ENCODE measurements around the gene POM121L2. TPM values are rescaled to one million over a fixed set of nuclear protein-coding genes. Genes with fewer than 3 reads are reported as not detected.
A peak's percentile ranks its signal among the peaks of the same experiment; 100 is the strongest.

The POM121L2 gene
- total and polyA plus RNA-seq, 10 of the 15 experiments (the other 5 are each of a cell fraction or from before 2014, with no cell fraction given), result 0.04 TPM; not detected in 9

DNA sequence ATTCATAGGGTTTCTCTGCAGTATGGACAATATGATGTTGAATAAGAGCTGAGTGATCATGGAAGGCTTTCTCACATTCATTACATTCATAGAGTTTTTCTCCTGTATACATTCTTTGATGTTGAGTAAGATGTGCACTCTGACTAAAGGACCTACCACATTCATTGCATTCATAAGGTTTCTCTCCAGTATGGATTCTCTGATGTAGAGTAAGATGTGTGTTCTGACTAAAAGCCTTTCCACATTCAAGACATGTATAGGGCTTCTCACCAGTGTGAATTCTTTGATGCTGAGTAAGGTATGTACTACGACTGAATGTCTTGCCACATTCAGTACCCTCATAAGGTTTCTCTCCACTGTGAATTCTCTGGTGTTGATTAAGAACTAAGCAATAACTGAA, 47.2 kb upstream of the POM121L2 start:
- Histone ChIP-seq H3K4me2 (ENCODE audit: control insufficient read depth, insufficient read depth) (no peak overlapping the region), H2AFZ (ENCODE audit: control insufficient read depth, low read depth, low read length) (no peak overlapping the region), H3K27me3 (replicated peaks in 1 of 2; ENCODE audit: control insufficient read depth in 2 of 2, insufficient read depth in 2 of 2, low read length in 1 of 2) (no peaks in the 10 kb centered on the region; a peak in 1 of 4 replicates), H3K27ac (ENCODE audit: control insufficient read depth, insufficient read depth) (no peak overlapping the region), H3K36me3 (ENCODE audit: control insufficient read depth in 2 of 2, insufficient read depth in 2 of 2, low read length in 1 of 2) (no peaks in the 10 kb centered on the region), H3K9ac (ENCODE audit: control insufficient read depth, insufficient read depth, low read length) (no peak overlapping the region), H4K20me1 (ENCODE audit: control insufficient read depth, insufficient read depth) (no peaks in the 10 kb centered on the region), H3K9me3 (replicated peaks; ENCODE audit: control insufficient read depth, insufficient read depth, low read length) (peaks cover 4% of the 10 kb centered on the region), H3K79me2 (ENCODE audit: control insufficient read depth, insufficient read depth, low read length) (no peaks in the 10 kb centered on the region), H3K4me3 (no peak overlapping the region), H3K4me1 (ENCODE audit: control insufficient read depth, insufficient read depth, low read length) (no peaks in the 10 kb centered on the region)
- ChIA-PET RAD21 (ENCODE audit: unreplicated experiment) (no interaction called here), CTCF (no interaction called here), POLR2A (no interaction called here), SMC1A (ENCODE audit: uncharacterized antibody, unreplicated experiment) (no interaction called here)
- in situ Hi-C loops (cut with MboI), result no loop called here
- FAIRE-seq (no peak), ATAC-seq (no peak), DNase-seq (ENCODE audit: low read depth, low spot score) (no peak)
- WGBS (ENCODE audit: insufficient coverage, insufficient replicate concordance, low lambda C conversion rate, missing lambda C conversion rate), result 36% methylated on average over 1 of the region's 1 CpG
- intact Hi-C loops (cut with micrococcal nuclease; ENCODE audit: unreplicated experiment), result no loop called here
- BruUV-seq (replicated peaks), result no TSS peak
- TF ChIP-seq, protein P1, sequence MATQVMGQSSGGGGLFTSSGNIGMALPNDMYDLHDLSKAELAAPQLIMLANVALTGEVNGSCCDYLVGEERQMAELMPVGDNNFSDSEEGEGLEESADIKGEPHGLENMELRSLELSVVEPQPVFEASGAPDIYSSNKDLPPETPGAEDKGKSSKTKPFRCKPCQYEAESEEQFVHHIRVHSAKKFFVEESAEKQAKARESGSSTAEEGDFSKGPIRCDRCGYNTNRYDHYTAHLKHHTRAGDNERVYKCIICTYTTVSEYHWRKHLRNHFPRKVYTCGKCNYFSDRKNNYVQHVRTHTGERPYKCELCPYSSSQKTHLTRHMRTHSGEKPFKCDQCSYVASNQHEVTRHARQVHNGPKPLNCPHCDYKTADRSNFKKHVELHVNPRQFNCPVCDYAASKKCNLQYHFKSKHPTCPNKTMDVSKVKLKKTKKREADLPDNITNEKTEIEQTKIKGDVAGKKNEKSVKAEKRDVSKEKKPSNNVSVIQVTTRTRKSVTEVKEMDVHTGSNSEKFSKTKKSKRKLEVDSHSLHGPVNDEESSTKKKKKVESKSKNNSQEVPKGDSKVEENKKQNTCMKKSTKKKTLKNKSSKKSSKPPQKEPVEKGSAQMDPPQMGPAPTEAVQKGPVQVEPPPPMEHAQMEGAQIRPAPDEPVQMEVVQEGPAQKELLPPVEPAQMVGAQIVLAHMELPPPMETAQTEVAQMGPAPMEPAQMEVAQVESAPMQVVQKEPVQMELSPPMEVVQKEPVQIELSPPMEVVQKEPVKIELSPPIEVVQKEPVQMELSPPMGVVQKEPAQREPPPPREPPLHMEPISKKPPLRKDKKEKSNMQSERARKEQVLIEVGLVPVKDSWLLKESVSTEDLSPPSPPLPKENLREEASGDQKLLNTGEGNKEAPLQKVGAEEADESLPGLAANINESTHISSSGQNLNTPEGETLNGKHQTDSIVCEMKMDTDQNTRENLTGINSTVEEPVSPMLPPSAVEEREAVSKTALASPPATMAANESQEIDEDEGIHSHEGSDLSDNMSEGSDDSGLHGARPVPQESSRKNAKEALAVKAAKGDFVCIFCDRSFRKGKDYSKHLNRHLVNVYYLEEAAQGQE (IDR thresholded peaks at IDR 0.05; ENCODE audit: low read depth, low read length), result no peak
- peak; percentile 6 for TF ChIP-seq ZNF274 (IDR thresholded peaks at IDR 0.05; ENCODE audit: insufficient read depth, insufficient read length)

DNA sequence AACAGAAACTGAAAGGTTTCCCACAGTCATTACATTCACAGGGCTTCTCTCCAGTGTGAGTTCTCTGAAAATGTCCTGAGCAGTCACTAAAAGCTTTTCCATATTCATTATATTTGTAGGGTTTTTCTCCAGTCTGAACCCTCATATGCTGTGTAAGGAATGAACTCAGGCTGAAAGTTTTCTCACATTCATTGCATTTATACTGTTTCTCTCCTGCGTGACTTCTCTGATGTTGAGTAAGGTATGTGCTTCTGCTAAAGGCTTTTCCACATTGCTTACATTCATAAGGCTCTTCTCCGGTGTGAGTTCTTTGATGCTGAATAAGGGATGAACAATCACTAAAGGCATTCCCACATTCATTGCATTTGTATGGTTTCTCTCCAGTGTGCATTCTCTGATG, 46.7 kb upstream of the POM121L2 start:
- H2AFZ ChIP-seq (ENCODE audit: control insufficient read depth, low read depth, low read length), result no peak overlapping the region
- no peak overlapping the region for H3K4me3 ChIP-seq
- no peak overlapping the region for H3K27ac ChIP-seq (ENCODE audit: control insufficient read depth, insufficient read depth)
- CTCF ChIA-PET, result no interaction called here
- H3K4me1 ChIP-seq (ENCODE audit: control insufficient read depth, insufficient read depth, low read length), result no peaks in the 10 kb centered on the region
- H3K9me3 ChIP-seq (replicated peaks; ENCODE audit: control insufficient read depth, insufficient read depth, low read length), result peaks cover 4% of the 10 kb centered on the region
- ATAC-seq, result no peak
- RAD21 ChIA-PET (ENCODE audit: unreplicated experiment), result no interaction called here
- BruUV-seq (replicated peaks), result no TSS peak
- SMC1A ChIA-PET (ENCODE audit: uncharacterized antibody, unreplicated experiment), result no interaction called here
- no peak for FAIRE-seq
- no peak overlapping the region for H3K4me2 ChIP-seq (ENCODE audit: control insufficient read depth, insufficient read depth)
- TF ChIP-seq, protein P2, sequence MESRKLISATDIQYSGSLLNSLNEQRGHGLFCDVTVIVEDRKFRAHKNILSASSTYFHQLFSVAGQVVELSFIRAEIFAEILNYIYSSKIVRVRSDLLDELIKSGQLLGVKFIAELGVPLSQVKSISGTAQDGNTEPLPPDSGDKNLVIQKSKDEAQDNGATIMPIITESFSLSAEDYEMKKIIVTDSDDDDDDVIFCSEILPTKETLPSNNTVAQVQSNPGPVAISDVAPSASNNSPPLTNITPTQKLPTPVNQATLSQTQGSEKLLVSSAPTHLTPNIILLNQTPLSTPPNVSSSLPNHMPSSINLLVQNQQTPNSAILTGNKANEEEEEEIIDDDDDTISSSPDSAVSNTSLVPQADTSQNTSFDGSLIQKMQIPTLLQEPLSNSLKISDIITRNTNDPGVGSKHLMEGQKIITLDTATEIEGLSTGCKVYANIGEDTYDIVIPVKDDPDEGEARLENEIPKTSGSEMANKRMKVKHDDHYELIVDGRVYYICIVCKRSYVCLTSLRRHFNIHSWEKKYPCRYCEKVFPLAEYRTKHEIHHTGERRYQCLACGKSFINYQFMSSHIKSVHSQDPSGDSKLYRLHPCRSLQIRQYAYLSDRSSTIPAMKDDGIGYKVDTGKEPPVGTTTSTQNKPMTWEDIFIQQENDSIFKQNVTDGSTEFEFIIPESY (IDR thresholded peaks at IDR 0.05), result no peak
- TF ChIP-seq ZNF274 (IDR thresholded peaks at IDR 0.05; ENCODE audit: insufficient read depth, insufficient read length), result peak; percentile 17
- no peak for DNase-seq (ENCODE audit: low read depth, low spot score)
- no peaks in the 10 kb centered on the region; a peak in 1 of 4 replicates for H3K27me3 ChIP-seq (replicated peaks in 1 of 2; ENCODE audit: control insufficient read depth in 2 of 2, insufficient read depth in 2 of 2, low read length in 1 of 2)
- in situ Hi-C loops (cut with MboI) (no loop called here), intact Hi-C loops (cut with micrococcal nuclease; ENCODE audit: unreplicated experiment) (no loop called here)
- H3K9ac ChIP-seq (ENCODE audit: control insufficient read depth, insufficient read depth, low read length), result no peak overlapping the region
- H4K20me1 ChIP-seq (ENCODE audit: control insufficient read depth, insufficient read depth), result no peaks in the 10 kb centered on the region
- no peaks in the 10 kb centered on the region for H3K36me3 ChIP-seq (ENCODE audit: control insufficient read depth in 2 of 2, insufficient read depth in 2 of 2, low read length in 1 of 2)
- POLR2A ChIA-PET, result no interaction called here
- 3% methylated on average over 2 of the region's 2 CpGs for WGBS (ENCODE audit: insufficient coverage, insufficient replicate concordance, low lambda C conversion rate, missing lambda C conversion rate)
- H3K79me2 ChIP-seq (ENCODE audit: control insufficient read depth, insufficient read depth, low read length), result no peaks in the 10 kb centered on the region

All from GM12878 (cell line).